K562 (cell line): Measurements from ENCODE around the gene CNNM3.

Experiments used
- CREB1 ChIP-seq, 2 experiments: sonication (generic) in 1 of 2; formaldehyde crosslinking in 1 of 2; IDR thresholded peaks; 2 replicates each; pipeline versions ENCODE4 v1.6.1 to v1.8.0; 2012 to 2022; ENCODE audit warnings: inconsistent platforms in 1 of 2, mild to moderate bottlenecking in 1 of 2, missing genetic modification reagents in 1 of 2, moderate library complexity in 1 of 2
- CSDE1 ChIP-seq, 2 experiments: fragments of 450-650 bp; IDR thresholded peaks; 2 replicates each; pipeline ENCODE4 v1.6.1; 2016; ENCODE audit warnings: mild to moderate bottlenecking in 1 of 2
- HIVEP1 ChIP-seq: fragments of 250-450 bp; sonication (Bioruptor Pico); IDR thresholded peaks from 2 replicates; pipeline ENCODE4 v1.4.0; 2020; ENCODE audit warnings: mild to moderate bottlenecking
- POLR2A ChIP-seq: fragments of 450-650 bp; conservative IDR thresholded peaks from 2 replicates; pipeline ENCODE4 v1.6.1; 2016
- RBM25 ChIP-seq: fragments of 200-400 bp; formaldehyde crosslinking; IDR thresholded peaks from 2 replicates; pipeline ENCODE4 v1.6.1; 2018; ENCODE audit warnings: low read length, low read depth, moderate library complexity; ENCODE audit not compliant: severe bottlenecking
- SNIP1 ChIP-seq: fragments of 450-650 bp; IDR thresholded peaks from 2 replicates; pipeline ENCODE4 v1.7.1; 2017; ENCODE audit warnings: low read depth, mild to moderate bottlenecking
- TEAD4 ChIP-seq, 2 experiments: sonication (generic) in 1 of 2; formaldehyde crosslinking in 1 of 2; IDR thresholded peaks; 2 replicates each; pipeline versions ENCODE4 v1.6.1 to v1.8.0; 2012 to 2022; ENCODE audit warnings: borderline replicate concordance in 1 of 2, inconsistent platforms in 1 of 2, low read length in 1 of 2, mild to moderate bottlenecking in 1 of 2, missing genetic modification reagents in 1 of 2
- ZBTB17 ChIP-seq: fragments of 450-650 bp; formaldehyde crosslinking; IDR thresholded peaks from 2 replicates; pipeline ENCODE4 v1.4.0; 2020; ENCODE audit warnings: mild to moderate bottlenecking
- ZFP1 ChIP-seq: fragments of 450-650 bp; formaldehyde crosslinking; IDR thresholded peaks from 2 replicates; pipeline ENCODE4 v1.4.0; 2020; ENCODE audit warnings: mild to moderate bottlenecking, mixed read lengths
- TF ChIP-seq, protein P1 (sequence below): fragments of 250-450 bp; sonication (Bioruptor Pico); IDR thresholded peaks from 2 replicates; pipeline ENCODE4 v1.6.1; 2021; ENCODE audit warnings: mild to moderate bottlenecking
- TF ChIP-seq, protein P2 (sequence below), 3 experiments: IDR thresholded peaks in 2 of 3; conservative IDR thresholded peaks in 1 of 3; 2 replicates each; pipeline ENCODE4 v1.5.1; 2011 to 2012; ENCODE audit warnings: low read length in 3 of 3, mild to moderate bottlenecking in 3 of 3, control low read depth in 2 of 3, improper control_type of control experiment in 1 of 3, inconsistent platforms in 1 of 3, low read depth in 1 of 3, mixed read lengths in 1 of 3, moderate library complexity in 1 of 3; ENCODE audit not compliant: insufficient read depth in 2 of 3
- TF ChIP-seq, protein P3 (sequence below): sonication (generic); formaldehyde crosslinking; IDR thresholded peaks from 2 replicates; pipeline ENCODE4 v1.8.1; 2022; ENCODE audit warnings: missing genetic modification reagents

DNA sequence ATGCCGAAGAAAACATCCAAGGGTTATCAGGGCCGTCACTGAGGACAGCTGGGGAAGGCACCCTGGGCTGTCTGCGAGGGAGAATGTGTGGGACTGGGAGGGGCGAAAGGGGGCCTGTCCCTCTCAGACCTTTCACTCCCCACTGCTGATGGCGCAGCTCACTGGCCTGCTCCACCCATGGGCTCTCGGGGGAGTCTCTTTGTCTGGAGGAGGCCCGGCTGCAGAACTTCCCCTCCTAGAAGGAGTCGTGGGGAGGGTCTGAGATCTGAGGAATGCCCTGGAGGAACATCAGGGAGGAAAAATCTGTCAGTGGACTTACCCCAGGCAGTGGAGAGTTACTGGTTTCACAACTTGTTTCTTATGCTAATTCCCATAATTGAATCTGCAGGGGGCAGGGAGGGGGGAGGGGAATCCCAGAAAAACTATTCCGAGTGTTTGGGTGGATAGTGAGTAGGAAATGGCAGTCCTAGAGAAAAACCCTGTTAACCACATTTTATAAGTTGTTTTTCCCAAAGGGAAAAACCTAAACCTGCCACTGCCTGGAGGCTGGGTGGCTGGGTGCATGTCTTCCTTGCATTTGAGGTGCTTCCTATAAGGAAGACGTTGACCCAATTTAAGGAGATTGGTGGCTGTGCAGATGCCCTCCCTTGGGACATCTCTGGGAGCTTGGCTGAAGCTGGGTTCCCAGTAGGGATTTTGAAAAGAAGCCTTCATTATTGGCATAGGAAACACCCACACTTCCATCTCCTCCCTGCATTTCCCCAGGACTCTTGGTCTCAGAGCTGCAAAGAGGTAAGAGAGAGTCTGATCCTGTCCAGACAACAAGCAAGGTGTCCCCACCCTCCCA, 65.5 kb downstream of the CNNM3 start:
- TF ChIP-seq SNIP1 (no peak), ZFP1 (CRISPR knock-in tag) (no peak), CSDE1 (IDR thresholded peaks at IDR 0.05) (no peak), HIVEP1 (CRISPR knock-in tag) (no peak), POLR2A (no peak), ZBTB17 (CRISPR knock-in tag) (no peak), CREB1 (IDR thresholded peaks at IDR 0.05) (no peak), CREB1 (CRISPR knock-in tag; IDR thresholded peaks at IDR 0.05) (no peak), TEAD4 (IDR thresholded peaks at IDR 0.05; ENCODE audit: low read length) (no peak), TEAD4 (CRISPR knock-in tag; IDR thresholded peaks at IDR 0.05; ENCODE audit: borderline replicate concordance) (no peak), RBM25 (no peak)
- TF ChIP-seq, protein P1, sequence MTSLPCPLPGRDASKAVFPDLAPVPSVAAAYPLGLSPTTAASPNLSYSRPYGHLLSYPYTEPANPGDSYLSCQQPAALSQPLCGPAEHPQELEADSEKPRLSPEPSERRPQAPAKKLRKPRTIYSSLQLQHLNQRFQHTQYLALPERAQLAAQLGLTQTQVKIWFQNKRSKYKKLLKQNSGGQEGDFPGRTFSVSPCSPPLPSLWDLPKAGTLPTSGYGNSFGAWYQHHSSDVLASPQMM, result no peak
- TF ChIP-seq, protein P2, sequence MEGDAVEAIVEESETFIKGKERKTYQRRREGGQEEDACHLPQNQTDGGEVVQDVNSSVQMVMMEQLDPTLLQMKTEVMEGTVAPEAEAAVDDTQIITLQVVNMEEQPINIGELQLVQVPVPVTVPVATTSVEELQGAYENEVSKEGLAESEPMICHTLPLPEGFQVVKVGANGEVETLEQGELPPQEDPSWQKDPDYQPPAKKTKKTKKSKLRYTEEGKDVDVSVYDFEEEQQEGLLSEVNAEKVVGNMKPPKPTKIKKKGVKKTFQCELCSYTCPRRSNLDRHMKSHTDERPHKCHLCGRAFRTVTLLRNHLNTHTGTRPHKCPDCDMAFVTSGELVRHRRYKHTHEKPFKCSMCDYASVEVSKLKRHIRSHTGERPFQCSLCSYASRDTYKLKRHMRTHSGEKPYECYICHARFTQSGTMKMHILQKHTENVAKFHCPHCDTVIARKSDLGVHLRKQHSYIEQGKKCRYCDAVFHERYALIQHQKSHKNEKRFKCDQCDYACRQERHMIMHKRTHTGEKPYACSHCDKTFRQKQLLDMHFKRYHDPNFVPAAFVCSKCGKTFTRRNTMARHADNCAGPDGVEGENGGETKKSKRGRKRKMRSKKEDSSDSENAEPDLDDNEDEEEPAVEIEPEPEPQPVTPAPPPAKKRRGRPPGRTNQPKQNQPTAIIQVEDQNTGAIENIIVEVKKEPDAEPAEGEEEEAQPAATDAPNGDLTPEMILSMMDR (IDR thresholded peaks at IDR 0.05 in 2 of 3, conservative IDR thresholded peaks at IDR 0.05 in 1 of 3; ENCODE audit: insufficient read depth in 2 of 3, low read depth in 1 of 3, low read length in 3 of 3), result no peak
- TF ChIP-seq, protein P3, sequence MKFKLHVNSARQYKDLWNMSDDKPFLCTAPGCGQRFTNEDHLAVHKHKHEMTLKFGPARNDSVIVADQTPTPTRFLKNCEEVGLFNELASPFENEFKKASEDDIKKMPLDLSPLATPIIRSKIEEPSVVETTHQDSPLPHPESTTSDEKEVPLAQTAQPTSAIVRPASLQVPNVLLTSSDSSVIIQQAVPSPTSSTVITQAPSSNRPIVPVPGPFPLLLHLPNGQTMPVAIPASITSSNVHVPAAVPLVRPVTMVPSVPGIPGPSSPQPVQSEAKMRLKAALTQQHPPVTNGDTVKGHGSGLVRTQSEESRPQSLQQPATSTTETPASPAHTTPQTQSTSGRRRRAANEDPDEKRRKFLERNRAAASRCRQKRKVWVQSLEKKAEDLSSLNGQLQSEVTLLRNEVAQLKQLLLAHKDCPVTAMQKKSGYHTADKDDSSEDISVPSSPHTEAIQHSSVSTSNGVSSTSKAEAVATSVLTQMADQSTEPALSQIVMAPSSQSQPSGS, result no peak
